HCT116 (cell line): ENCODE results near the gene TOP1. TPM values are rescaled to one million over a fixed set of nuclear protein-coding genes. Genes with fewer than 3 reads are reported as not detected.

ENCODE experiments used
- ATAC-seq: fragments of 200-7000 bp; cut with Tn5 transposase; 2 replicates; pipeline ENCODE4 v1.9.1; 2020; ENCODE audit warnings: mild to moderate bottlenecking, moderate library complexity
- BruUV-seq: library from RNA; stranded (reverse); fragments of 400-500 nt; replicated peaks from 2 replicates; lab custom pipeline; 2021; lab: Mats Ljungman, UMichigan
- CTCF ChIA-PET: fragments of 300-600 bp; sonication (Branson Sonifier 250); formaldehyde crosslinking; loops from one replicate; lab custom pipeline; 2021; ENCODE audit warnings: antibody characterized with exemption; lab: Charles Lee
- POLR2A ChIA-PET: fragments of 300-600, 350-600 bp; sonication (Branson Sonifier 250); formaldehyde crosslinking; loops from one replicate; lab custom pipeline; 2021; ENCODE audit warnings: antibody characterized with exemption; lab: Charles Lee
- RAD21 ChIA-PET, 2 experiments: fragments of 300-600 bp; sonication (Branson Sonifier 250); formaldehyde crosslinking; loops; one replicate each; lab custom pipeline; 2023; ENCODE audit warnings: low total read pairs in 2 of 2; ENCODE audit not compliant: uncharacterized antibody in 2 of 2, unreplicated experiment in 2 of 2, low non-redundant PET in 1 of 2; lab: Charles Lee
- DNase-seq: peaks from one replicate; pipeline ENCODE4 v3.0.0-alpha.2; 2010; ENCODE audit warnings: low read depth, low spot score
- H2AFZ ChIP-seq: fragments of 200-600 bp; shearing (Covaris generic), sonication (generic); 2 replicates; pipeline ENCODE4 v1.6.1; 2017; ENCODE audit warnings: low read depth, mixed run types, mixed read lengths, antibody characterized with exemption, low read length; ENCODE audit not compliant: poor library complexity, severe bottlenecking
- H3K27ac ChIP-seq: 2 replicates; pipeline ENCODE4 v1.5.1; 2012; ENCODE audit warnings: low read depth, low read length
- H3K27me3 ChIP-seq: fragments of 200-600 bp; sonication (generic); 2 replicates; pipeline ENCODE4 v1.6.1; 2016; ENCODE audit warnings: mixed run types, low read length, mixed read lengths; ENCODE audit not compliant: insufficient read depth
- H3K36me3 ChIP-seq, 2 experiments: fragments of 200-500 bp in 1 of 2; fragments of 200-600 bp in 1 of 2; sonication (Bioruptor generic) in 1 of 2; sonication (generic) in 1 of 2; 2 replicates each; pipeline versions ENCODE4 v1.5.1 to v1.6.1; 2014 to 2016; ENCODE audit warnings: low read length in 2 of 2, inconsistent platforms in 1 of 2, mixed read lengths in 1 of 2, mixed run types in 1 of 2; ENCODE audit not compliant: insufficient read depth in 2 of 2, control insufficient read depth in 1 of 2
- H3K4me1 ChIP-seq, 2 experiments: fragments of 200-600 bp in 1 of 2; sonication (generic) in 1 of 2; 2 replicates each; pipeline versions ENCODE4 v1.5.1 to v1.6.1; 2012 to 2017; ENCODE audit warnings: low read length in 2 of 2, inconsistent platforms in 1 of 2, mild to moderate bottlenecking in 1 of 2, mixed read lengths in 1 of 2, mixed run types in 1 of 2, moderate library complexity in 1 of 2; ENCODE audit not compliant: insufficient read depth in 2 of 2, control insufficient read depth in 1 of 2
- H3K4me2 ChIP-seq: fragments of 200-600 bp; sonication (generic); 2 replicates; pipeline ENCODE4 v1.6.1; 2017; ENCODE audit warnings: mixed run types, low read length, mixed read lengths
- H3K4me3 ChIP-seq, 2 experiments: fragments of 200-600 bp in 1 of 2; sonication (generic) in 1 of 2; replicated peaks in 1 of 2; 2 replicates each; pipeline ENCODE4 v1.5.1; 2011 to 2016; ENCODE audit warnings: low read length in 2 of 2, control low read depth in 1 of 2, low read depth in 1 of 2, mild to moderate bottlenecking in 1 of 2, mixed read lengths in 1 of 2, mixed run types in 1 of 2
- H3K79me2 ChIP-seq: fragments of 200-600 bp; sonication (generic); 2 replicates; pipeline ENCODE4 v1.6.1; 2017; ENCODE audit warnings: mild to moderate bottlenecking, mixed run types, low read length, moderate library complexity, mixed read lengths; ENCODE audit not compliant: insufficient read depth
- H3K9ac ChIP-seq: fragments of 200-600 bp; sonication (generic); 2 replicates; pipeline ENCODE4 v1.6.1; 2016; ENCODE audit warnings: low read length, mixed read lengths
- H3K9me2 ChIP-seq: fragments of 200-600 bp; sonication (generic), shearing (Covaris generic); 2 replicates; pipeline ENCODE4 v1.6.1; 2017; ENCODE audit warnings: mixed run types, mild to moderate bottlenecking, moderate library complexity; ENCODE audit not compliant: insufficient read depth
- H3K9me3 ChIP-seq, 2 experiments: fragments of 200-500 bp in 1 of 2; fragments of 200-600 bp in 1 of 2; sonication (Bioruptor generic) in 1 of 2; sonication (generic) in 1 of 2; 2 replicates each; pipeline ENCODE4 v1.6.1; 2014 to 2017; ENCODE audit warnings: low read length in 2 of 2, mixed read lengths in 2 of 2, inconsistent platforms in 1 of 2, low read depth in 1 of 2, mild to moderate bottlenecking in 1 of 2, mixed run types in 1 of 2, moderate library complexity in 1 of 2; ENCODE audit not compliant: control insufficient read depth in 1 of 2, insufficient read depth in 1 of 2
- H4K20me1 ChIP-seq: fragments of 200-600 bp; sonication (generic), shearing (Covaris generic); 2 replicates; pipeline ENCODE4 v1.6.1; 2017; ENCODE audit warnings: mixed run types, mild to moderate bottlenecking, moderate library complexity; ENCODE audit not compliant: insufficient read depth
- EGR1 ChIP-seq: IDR thresholded peaks from 2 replicates; pipeline ENCODE4 v1.6.1; 2012; ENCODE audit warnings: low read depth
- REST ChIP-seq: IDR thresholded peaks from 2 replicates; pipeline ENCODE4 v1.6.1; 2012; ENCODE audit warnings: low read depth
- SP1 ChIP-seq: IDR thresholded peaks from 2 replicates; pipeline ENCODE4 v1.6.1; 2012; ENCODE audit warnings: low read depth
- YY1 ChIP-seq: IDR thresholded peaks from 2 replicates; pipeline ENCODE4 v1.6.1; 2011; ENCODE audit warnings: low read length, low read depth, moderate library complexity, mild to moderate bottlenecking; ENCODE audit not compliant: insufficient replicate concordance; ENCODE audit errors: extremely low read depth
- intact Hi-C: fragments of 100-400 bp; cut with micrococcal nuclease; formaldehyde crosslinking; loops from 2 replicates; pipeline ENCODE4 v1.10.0; 2022
- total RNA-seq: library from RNA; stranded (reverse); gene quantifications from one replicate; pipeline ENCODE4 v1.2.1, GENCODE V29; 2021; ENCODE audit not compliant: unreplicated experiment

The TOP1 gene
- total RNA-seq, 1 experiment from 2014 or later = 190 TPM

GRCh38 chr20:41159547-41159946, 130.9 kb downstream of the TOP1 start:
- POLR2A ChIA-PET = no interaction called here
- peaks cover 4% of the 10 kb centered on the region; the same call in 1 of the 2 replicates for H3K79me2 ChIP-seq

More at GRCh38 chr20:41159547-41159946, 130.9 kb downstream of the TOP1 start:
- BruUV-seq = no TSS peak
- TF ChIP-seq REST (no peak), EGR1 (no peak), YY1 (no peak), SP1 (no peak)
- Histone ChIP-seq H3K9me3 (no peaks in the 10 kb centered on the region), H3K4me2 (no peak overlapping the region), H3K9me2 (no peaks in the 10 kb centered on the region), H3K4me1 (no peaks in the 10 kb centered on the region), H2AFZ (no peak overlapping the region), H3K27ac (no peak overlapping the region), H4K20me1 (no peaks in the 10 kb centered on the region), H3K9ac (no peak overlapping the region), H3K4me3 (no peak overlapping the region), H3K27me3 (no peaks in the 10 kb centered on the region), H3K36me3 (peaks cover 5 to 9% of the 10 kb centered on the region in 2 experiments; a peak in 2 of 4 replicates)
- no peak for ATAC-seq
- no peak for DNase-seq
- CTCF ChIA-PET = no interaction called here
- RAD21 ChIA-PET = no interaction called here
- intact Hi-C loops = no loop called here
